ENCODE measurements around the gene NOSIP.

Gene NOSIP

GRCh38 chr19:49583239-49583638 lies 2.9 kb upstream of the NOSIP start:
- TF ChIP-seq MAX (IDR thresholded peaks at IDR 0.05; ENCODE audit: low read depth, low read length) (no peak), POLR2A (IDR thresholded peaks at IDR 0.05; ENCODE audit: extremely low read depth, insufficient read length) (no peak), MYC (IDR thresholded peaks at IDR 0.05; ENCODE audit: low read depth, low read length) (no peak), CTCF (IDR thresholded peaks at IDR 0.05; ENCODE audit: low read depth, low read length) (no peak)
- DNase-seq (ENCODE audit: low read depth): no peak
- no peak overlapping the region for H3K4me3 ChIP-seq (ENCODE audit: low read depth, low read length)

GRCh38 chr19:49581007-49581508 lies 702 bp upstream of the NOSIP start, which contains the start of gene PRRG2:
Gene PRRG2 (plus strand): TSS chr19:49581316. CDS start chr19:49583220, 1,904 bp downstream.
- no peak for DNase-seq (ENCODE audit: low read depth)
- peak within 1 kb of the TSS; percentile 86 for H3K4me3 ChIP-seq (ENCODE audit: low read depth, low read length)
- TF ChIP-seq MYC (IDR thresholded peaks at IDR 0.05; ENCODE audit: low read depth, low read length) (no peak), POLR2A (IDR thresholded peaks at IDR 0.05; ENCODE audit: extremely low read depth, insufficient read length) (no peak), MAX (IDR thresholded peaks at IDR 0.05; ENCODE audit: low read depth, low read length) (no peak), CTCF (IDR thresholded peaks at IDR 0.05; ENCODE audit: low read depth, low read length) (no peak)

- no peak for TF ChIP-seq POLR2A (IDR thresholded peaks at IDR 0.05; ENCODE audit: extremely low read depth, insufficient read length)
- no peak for TF ChIP-seq CTCF (IDR thresholded peaks at IDR 0.05; ENCODE audit: low read depth, low read length)
- no peak for TF ChIP-seq MAX (IDR thresholded peaks at IDR 0.05; ENCODE audit: low read depth, low read length)
- TF ChIP-seq MYC (IDR thresholded peaks at IDR 0.05; ENCODE audit: low read depth, low read length): no peak
- DNase-seq (ENCODE audit: low read depth): no peak
- peak overlapping the region; percentile 86 for H3K4me3 ChIP-seq (ENCODE audit: low read depth, low read length)
These were observed 451 bp downstream of the NOSIP start for GRCh38 chr19:49579947-49580263.

- TF ChIP-seq MAX (IDR thresholded peaks at IDR 0.05; ENCODE audit: low read depth, low read length): no peak
- TF ChIP-seq MYC (IDR thresholded peaks at IDR 0.05; ENCODE audit: low read depth, low read length): no peak
- no peak for TF ChIP-seq CTCF (IDR thresholded peaks at IDR 0.05; ENCODE audit: low read depth, low read length)
- TF ChIP-seq POLR2A (IDR thresholded peaks at IDR 0.05; ENCODE audit: extremely low read depth, insufficient read length): no peak
- DNase-seq (ENCODE audit: low read depth): no peak
- H3K4me3 ChIP-seq (ENCODE audit: low read depth, low read length): peak overlapping the region; percentile 86
These were observed 1.2 kb downstream of the NOSIP start for GRCh38 chr19:49579193-49579592.

GRCh38 chr19:49574206-49574755 lies 6.1 kb downstream of the NOSIP start:
- DNase-seq (ENCODE audit: low read depth): no peak
- no peak for TF ChIP-seq CTCF (IDR thresholded peaks at IDR 0.05; ENCODE audit: low read depth, low read length)
- TF ChIP-seq MYC (IDR thresholded peaks at IDR 0.05; ENCODE audit: low read depth, low read length): no peak
- TF ChIP-seq MAX (IDR thresholded peaks at IDR 0.05; ENCODE audit: low read depth, low read length): no peak
- no peak for TF ChIP-seq POLR2A (IDR thresholded peaks at IDR 0.05; ENCODE audit: extremely low read depth, insufficient read length)
- no peak overlapping the region for H3K4me3 ChIP-seq (ENCODE audit: low read depth, low read length)
